Ureter (tissue), 1 donor: ENCODE measurements around the gene TOPBP1. TPM values are rescaled to one million over a fixed set of nuclear protein-coding genes. Genes with fewer than 3 reads are reported as not detected.
"Not testable (repeated sequence)": the region's sequence is repeated elsewhere in the genome, so short reads cannot be mapped to it uniquely, and the experiment has no call there.

Source experiments
- DNase-seq: peaks from one replicate; pipeline ENCODE4 v3.0.0-alpha.2; 2020; ENCODE audit warnings: low spot score
- total RNA-seq: library from RNA; stranded (reverse); gene quantifications from one replicate; pipeline ENCODE4 v1.2.4, GENCODE V29; 2023
- donor health status: DM: yes; HTN: yes; CAD: no.

TOPBP1 gene
- total RNA-seq, 1 donor from 2014 or later = 21.1 TPM

DNA sequence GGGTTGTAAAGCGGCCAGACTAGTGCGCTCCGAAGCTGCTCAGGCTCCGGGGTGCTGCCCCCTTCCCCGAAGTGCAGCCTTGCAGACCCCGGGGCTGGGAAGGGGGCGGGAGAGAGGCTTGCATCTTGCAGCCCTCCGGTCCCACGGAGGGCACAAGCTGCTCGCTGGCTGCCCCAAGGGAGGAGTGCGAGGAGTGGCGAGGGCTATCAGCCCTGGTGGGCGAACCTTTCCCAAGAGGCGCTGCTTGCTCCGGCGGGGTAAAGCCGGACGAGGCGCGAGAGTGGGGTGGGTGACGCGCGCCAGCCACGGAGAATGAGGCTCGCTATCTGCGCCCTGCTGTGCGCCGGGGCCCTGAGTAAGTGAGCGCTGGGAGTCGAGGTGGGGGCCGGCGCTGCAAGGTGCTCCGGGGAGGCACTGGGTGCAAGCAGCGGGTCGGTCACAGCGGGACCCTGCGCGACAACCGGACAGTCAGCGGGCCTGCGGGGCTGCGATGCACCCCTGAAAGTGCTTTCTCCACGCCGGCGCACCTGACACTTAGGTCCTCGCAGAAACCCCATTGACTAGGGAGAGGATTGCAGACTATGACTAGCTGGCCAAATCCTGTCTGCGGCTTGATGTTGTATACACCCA, 12.7 kb upstream of the TOPBP1 start:
- DNase-seq = no peak

DNA sequence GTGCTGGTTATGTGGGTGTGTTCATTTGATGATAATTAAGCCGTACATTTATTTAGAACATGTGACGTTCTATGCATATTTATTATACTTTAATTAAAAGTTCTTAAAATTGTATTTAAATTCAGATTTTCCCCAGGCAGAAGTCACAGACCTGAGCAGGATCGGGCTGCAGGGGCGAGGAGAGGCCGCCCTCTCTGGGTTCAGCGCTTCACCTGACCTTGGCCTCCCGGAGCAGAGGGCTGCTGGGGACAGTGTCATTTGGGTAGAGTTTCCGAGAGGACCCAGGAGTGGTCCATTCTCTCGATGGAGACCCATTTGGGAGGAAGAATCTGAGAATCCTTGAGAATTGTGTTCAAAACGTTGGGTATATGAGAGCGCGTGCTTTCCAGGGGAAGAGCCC, 12.0 kb upstream of the TOPBP1 start:
- DNase-seq = no peak

DNA sequence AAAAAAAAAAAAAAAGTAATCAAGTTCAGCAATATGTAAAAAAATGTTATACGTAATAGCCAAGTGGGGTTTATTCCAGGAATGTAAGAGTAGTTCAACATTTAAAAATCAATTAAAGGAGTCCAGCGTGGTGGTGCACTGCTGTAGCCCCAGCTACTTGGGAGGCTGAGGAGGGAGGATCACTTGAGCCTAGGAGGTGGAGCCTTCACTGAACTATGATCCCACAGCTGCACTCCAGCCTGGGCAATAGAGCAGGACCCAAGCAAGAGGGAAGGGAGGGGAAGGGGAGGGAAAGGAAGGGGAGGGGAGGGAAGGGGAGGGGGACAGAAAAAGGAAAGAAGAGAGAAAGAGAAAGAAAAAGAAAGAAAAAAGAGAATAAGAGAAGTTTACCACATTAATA, 10.7 kb upstream of the TOPBP1 start:
- DNase-seq = no peak

DNA sequence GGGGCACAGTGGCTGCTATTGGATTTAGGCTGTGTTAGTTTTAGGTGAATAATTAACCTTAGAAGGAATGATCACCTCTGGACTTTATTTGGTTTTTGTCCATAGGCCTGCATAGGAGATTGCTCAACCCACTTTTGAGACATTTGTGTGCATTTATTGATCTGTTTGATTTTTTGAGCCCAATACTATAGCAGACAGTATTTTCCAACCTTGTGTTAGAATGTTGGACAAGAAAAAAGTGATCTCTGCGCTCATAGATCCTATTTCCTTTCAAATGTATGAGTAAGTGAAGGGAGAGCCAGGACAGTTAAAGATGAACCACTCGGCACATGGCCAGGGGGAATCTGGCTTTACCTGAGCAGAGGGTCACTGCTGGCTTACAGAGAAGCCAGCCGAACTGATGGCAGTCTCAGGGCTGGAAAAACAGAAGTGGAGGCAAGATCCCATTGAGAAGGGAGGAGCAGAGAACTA, 8.8 kb upstream of the TOPBP1 start:
- no peak for DNase-seq

DNA sequence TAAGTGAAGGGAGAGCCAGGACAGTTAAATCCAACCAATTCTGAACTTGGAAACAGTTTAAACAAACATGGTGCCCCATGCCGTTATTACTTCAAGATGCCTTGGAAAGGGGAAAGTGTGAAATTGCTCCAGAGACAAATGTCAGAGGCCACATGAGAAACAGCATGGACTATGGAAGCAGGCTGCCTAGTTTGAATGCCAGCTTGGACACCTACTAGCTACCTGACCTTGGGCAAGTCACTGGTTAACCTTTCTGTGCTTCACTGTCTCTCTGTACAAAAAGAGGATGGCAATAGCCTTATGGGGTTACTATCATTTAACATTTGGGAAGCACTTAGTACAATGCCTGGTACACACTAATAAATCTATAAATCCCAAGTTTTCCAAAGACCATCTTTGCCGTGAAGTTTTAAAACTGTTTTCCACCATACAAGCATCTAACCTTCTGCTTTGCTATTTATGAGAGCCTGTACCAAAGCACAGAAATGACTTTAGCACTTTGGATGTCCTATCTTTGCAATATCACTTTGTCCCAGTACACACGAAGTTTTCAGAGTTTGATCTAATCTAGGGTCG, 8.3 kb upstream of the TOPBP1 start:
- DNase-seq = no peak

DNA sequence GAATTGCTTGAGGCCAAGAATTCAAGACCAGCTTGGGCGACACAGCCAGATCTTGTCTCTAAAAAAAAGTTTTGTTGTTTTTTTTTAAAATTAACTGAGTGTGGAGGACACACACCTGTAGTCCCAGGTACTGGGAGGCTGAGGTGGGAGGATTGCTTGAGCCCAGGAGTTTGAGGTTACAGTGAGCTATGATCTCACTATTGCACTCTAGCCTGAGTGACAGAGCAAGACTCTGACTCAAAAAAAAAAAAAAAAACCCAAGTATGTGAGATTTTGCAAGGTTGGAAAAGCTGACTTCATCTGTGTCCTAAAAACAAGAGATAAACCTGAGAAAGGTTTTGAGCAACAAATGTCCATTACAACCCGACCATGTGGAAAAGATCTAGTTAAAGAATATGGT, 5.4 kb upstream of the TOPBP1 start:
- no peak for DNase-seq

DNA sequence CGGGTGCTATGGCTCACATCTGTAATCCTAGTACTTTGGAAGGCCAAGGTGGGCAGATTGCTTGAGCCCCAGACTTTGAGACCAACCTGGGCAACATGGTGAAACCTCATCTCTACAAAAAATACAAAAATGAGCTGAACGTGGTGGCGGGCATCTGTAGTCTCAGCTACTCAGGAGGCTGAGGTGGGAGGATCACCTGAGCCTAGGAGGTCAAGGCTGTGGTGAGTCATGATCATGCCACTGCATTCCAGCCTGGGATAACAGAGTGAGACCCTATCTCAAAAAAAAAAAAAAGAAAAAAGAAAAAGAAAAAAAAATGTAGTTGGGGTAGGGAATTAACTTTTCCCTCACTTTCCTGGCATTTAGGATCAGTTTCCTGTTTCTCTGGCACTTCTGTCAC, 3.4 kb upstream of the TOPBP1 start:
- not testable (repeated sequence) for DNase-seq

DNA sequence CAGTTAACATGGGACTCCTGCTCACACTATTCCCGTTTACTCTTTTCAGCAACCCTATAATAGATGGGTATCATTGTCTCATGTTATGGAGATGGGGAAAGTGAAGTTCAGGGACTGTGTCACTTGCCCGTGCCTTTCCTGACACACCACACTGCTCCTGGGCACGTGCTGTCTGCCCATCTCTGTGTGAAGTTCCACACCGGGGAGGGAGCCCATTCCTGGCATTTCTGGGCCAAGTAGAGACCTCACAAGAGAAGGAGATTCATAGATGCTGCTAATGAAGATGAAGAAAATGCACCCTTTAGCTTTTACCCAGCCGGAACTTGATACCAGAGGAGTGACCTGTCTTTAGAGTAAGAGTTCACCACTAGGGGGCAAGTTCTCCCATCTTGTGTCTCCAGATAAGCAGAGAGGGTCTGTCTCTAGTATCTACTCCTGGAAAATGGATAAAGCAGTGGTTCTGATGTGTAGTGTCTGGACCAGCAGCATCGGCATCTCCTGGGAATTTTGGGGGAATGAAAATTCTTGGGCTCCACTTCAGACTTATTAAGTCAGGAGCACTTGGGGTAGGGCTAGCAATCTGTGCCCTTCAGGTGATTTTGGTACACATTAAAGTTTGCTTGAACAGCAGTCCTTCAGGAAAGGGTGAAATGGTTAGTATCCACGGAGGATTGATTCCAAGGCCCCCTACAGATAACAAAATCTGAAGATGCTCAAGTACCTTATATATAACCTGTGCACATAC, 2.0 kb upstream of the TOPBP1 start:
- DNase-seq = no peak

DNA sequence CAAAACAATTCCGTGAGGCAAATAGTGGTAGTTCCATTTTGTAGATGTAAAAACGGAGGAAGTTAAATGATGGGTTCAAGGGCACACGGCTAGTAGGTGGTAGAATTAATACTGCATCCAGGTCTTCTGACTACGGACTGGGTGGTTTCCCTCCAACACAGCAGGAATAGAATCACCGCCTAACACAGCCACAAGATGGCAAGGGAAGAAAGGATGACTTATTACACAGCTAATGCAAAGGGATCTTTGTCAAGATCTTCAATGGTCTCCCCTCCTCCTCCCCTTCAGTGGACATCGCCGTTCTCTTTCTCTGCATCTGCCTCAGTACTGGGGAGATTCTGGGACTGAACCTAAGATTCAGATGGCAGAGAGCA, 524 bp upstream of the TOPBP1 start:
- no peak for DNase-seq

DNA sequence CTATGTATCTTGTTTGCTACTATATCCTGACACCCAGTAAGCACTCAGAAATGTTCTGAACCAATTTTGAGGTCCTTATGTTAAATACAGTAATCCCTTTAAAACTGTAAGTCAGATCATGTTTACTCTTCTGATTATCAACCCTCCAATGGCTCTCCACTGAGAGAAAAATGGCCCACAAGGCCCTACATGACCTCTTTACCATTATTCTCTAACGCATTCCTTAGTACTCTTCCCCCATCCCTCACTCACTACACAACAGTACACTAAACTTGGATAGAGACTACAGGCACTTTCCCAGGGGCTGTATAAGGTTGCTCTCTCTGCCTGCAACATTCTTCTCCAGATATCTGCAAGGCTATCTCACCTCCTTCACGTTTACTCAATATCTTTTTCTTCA, 1.9 kb downstream of the TOPBP1 start:
- no peak for DNase-seq

DNA sequence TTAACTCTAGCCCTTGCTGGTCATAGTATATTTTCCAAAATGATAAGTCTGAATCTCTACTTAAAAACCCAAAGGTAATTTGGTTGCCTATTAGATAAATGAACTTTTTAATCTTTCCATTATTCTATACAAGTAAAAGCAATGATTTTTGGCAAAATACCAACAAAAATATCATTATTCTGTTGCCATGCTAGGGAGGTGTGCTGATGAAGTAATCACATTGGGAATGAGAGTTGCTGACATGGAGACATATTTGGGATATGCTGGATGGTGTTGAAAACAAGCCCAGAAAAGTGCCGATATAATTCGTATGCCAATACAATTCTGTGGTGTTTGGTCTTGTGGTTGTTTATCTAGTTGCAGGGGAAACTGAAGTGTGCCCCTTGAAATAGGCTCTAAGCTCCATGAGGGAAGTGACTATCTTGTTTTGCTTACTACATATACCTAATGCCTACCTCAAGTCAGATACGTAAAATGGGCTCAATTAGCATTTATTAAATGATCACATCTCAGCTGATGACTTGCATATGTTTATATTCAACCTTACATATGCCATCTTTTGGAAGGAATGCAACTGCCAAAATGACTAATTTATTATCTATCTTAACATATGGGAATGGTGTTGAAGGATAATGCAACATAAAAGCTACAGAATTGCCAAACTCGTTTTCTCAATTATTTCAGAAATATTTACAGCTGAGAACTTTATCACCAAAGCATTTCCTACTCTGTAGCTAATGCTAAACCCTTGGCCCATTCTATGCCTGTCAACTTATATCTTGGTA, 5.8 kb downstream of the TOPBP1 start:
- no peak for DNase-seq

DNA sequence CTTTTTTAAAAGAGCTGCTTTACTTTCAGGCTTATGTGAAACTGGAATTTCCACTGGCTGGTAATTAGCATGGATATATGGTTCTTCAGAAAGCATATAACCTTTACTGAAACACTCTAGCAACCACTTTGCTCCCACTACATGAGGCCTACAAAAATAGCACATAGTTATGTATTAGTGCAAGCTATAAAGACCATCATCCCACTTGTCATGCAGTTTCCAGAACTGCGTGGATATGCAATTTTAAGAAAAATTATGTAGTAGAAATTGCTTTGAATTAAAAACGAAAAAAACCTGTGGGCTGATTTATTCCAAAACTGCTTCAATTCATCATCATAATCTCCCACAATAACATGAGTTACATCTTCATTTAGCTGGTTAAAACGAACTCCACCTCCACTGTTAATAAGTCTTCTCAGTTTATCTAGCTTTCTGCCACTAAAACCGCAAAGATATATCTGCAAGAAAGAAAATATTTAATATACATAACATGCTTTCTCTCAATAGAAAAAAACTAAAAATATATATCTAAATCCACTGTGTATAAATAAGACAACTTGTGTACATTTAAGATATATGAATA, 12.2 kb downstream of the TOPBP1 start:
- no peak for DNase-seq

DNA sequence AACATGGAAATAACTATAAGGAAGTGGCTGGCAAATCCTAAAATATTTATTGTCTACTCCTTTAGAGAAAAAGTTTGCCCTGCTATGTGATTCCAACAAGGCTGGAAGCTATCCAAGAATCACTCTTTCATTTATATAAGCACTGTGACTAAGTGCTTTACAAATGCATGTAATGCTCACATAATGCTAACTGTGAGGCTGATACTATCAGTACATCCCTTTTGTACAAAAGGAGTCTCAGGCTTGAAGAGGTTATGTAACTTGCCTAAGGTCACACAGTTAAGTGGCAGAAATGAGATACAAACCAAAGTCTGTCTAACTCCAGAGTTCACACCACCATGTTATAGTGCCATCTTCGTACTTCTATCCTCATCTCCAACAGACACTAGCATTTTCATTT, 17.0 kb downstream of the TOPBP1 start:
- no peak for DNase-seq

DNA sequence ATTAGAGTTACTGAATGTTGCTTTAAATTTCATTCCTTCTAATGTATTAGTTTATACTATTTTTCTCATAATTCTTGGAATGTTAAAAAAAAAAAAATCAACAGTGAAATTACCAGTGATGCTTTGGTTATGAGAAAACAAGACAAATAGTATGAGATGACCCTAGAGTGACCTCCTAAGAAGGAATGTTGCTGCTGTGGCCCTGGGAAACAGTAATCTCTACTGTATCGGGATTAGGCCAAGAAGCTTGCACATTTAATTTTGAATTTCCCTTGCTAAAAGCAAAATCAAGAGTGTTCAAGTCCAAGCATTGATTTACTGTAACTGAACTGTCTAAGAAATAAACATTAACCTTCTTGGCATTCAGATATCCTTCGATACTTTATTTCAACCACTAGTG, 18.1 kb downstream of the TOPBP1 start:
- no peak for DNase-seq

DNA sequence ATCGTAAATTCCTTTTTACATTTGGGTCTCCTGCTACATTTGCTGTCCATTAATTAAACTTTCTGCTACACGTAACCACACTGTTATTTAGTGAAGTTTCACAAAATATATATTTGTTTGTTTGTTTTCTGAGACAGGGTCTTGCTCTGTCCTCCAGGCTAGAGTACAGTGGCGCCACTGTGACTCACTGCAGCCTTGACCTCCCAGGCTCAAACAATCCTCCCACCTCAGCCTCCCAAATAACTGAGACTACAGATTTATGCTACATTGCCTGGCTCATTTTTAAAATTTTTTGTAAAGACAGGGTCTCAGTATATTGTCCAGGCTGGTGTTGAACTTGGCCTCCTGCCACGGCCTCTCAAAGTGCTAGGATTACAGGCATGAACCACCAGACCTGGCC, 20.5 kb downstream of the TOPBP1 start:
- DNase-seq = no peak

DNA sequence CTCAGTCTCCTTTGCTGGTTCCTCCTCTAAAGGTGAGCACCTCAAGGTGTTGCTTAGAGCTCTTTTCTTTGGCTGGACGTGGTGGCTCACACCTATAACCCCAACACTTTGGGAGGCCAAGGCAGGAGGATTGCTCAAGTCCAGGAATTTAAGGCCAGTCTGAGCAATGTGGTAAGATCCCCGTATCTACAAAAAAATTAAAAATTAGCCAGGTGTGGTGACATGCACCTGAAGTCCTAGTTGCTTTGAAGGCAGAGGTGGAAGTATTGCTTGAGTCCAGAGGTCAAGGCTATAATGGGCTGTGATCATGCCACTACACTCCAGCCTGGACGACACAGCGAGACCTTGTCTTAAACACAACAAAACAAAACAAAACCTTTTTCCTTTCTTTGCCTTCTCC, 28.3 kb downstream of the TOPBP1 start:
- no peak for DNase-seq

DNA sequence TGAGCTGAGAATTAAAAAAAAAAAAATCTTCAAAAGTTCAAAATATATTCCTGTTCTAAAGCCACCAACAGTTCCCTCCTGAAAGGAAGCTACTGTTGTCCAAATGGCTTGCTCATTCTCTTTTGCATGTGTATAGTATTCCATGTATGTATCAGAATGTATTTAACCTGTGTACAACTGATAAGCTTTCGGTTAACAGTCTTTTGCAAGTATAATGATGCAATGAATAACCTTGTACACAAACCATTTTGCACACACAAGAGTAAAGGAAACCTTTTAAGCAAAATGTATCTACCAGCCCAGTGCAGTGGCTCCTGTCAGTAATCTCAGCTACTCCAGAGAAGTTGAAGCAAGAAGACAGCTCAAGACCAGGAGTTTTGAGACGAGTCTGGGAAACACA, 32.6 kb downstream of the TOPBP1 start:
- no peak for DNase-seq

DNA sequence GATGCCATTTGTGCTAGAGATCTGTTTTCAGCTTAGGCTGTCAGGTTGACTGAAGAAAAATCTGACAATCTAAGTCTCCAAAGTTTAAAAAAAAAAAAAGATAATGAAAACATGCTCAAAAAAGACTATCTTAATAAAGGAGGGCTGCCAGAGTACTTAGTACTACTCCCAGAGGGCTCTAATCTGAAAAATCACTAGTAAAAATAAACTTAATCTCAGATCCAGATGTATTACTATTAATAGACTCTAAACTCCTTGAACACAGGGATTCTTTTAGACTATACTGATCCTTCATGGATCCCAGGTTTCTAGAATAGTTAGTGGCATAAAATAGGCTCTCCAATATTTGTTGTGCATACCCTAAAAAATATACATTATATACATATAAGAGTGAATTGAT, 34.0 kb downstream of the TOPBP1 start:
- DNase-seq = no peak

DNA sequence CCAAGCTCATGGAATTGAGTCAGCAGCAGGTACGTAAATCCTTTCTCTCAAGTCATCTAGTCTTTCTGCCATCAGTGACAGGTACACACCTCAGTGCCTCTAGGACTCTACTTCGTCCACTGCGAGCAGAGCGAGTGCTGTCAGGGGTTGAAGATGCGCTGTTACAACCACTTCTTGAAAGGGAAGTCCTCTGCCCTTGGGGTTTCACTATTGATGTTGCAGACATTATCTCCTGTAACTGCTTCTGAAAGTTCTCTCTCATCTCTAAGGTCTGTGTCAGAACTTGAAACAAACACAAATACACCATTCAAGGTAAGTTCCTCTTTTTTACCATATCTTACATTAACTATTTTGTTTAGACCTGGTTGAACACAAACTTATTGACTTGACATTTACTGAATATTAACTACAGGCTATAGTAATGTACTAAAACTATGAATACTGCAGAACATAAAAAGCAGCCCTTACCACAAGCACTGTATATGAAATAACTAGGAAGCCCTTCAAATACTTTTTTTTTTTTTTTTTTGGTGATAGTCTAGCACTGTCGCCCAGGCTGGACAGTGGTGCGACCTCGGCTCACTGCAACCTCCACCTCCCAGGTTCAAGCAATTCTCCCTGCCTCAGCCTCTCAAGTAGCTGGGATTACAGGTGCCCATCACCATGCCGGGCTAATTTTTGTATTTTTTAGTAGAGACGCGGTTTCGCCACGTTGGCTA, 41.5 kb downstream of the TOPBP1 start:
- no peak for DNase-seq

DNA sequence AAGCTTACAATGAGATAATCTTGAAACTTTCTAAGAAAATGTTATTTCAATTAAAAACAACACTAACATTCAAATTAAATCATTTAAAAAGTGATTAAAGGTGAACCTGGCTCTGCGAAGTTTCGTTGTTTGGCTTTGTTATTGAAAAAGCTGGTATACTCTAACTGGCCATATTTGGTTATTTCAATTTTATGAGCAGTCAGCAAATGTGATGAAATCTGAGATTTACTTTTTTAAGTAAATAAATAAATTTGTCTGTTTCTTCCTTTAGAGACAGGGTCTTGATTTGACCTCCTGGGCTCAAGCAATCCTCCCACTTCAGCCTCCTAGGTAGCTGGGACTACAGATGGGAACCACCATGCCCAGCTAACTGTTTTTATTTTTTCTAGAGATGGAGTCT, 50.2 kb downstream of the TOPBP1 start:
- no peak for DNase-seq

DNA sequence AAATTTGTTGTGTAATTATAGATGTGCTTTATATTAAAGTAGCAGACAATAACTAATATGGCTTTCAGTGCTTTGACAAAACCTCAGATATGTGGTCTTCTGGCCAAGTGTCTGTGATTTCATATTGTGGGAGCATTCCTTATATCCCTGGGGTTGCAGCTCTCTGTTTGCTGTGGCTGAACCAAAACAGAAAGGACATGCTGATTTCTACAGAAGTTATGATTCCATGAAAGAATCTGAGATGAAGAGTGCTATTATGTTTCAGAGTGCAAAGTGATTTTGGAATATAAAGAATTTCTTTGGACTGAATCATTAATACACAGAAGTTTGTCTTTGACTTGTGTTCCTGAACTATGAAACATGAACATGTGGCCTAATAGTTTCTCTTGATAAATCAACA, 51.7 kb downstream of the TOPBP1 start:
- DNase-seq = no peak

DNA sequence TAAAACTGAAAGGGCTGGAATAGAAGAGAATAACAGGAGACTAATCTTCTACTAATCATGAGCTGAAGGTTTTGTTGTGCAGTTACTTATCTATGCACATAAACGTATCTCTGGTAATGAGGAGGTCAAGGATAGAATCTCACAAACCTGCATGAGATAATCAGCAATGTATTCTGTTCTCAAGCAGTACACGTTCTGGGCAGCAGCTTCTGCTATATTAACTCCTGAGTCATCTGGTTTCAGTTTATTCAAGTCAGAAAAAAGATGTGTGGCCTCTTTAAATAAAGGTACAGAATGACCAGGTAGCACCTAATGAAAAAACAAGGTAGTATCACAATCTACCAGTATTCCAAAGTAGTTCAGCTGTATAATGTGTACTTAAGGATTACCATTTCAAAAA, 53.4 kb downstream of the TOPBP1 start:
- DNase-seq = no peak
